HG02870 (cell line): ENCODE results near the gene SLC41A1.

Source experiments
- ATAC-seq: cut with Tn5 transposase; IDR thresholded peaks from one replicate; pipeline ENCODE4 v1.9.1; 2021; ENCODE audit warnings: mild to moderate bottlenecking, moderate library complexity; ENCODE audit not compliant: unreplicated experiment

SLC41A1 gene

GRCh38 chr1:205760606-205761005 lies 52.4 kb downstream of the SLC41A1 start:
- no peak for ATAC-seq

GRCh38 chr1:205756552-205756951 lies 56.4 kb downstream of the SLC41A1 start:
- no peak for ATAC-seq

- ATAC-seq = no peak
Measured at GRCh38 chr1:205754857-205755256, 58.1 kb downstream of the SLC41A1 start.

GRCh38 chr1:205751036-205751651 lies 61.9 kb downstream of the SLC41A1 start:
- ATAC-seq = no peak

GRCh38 chr1:205750138-205751035 lies 62.6 kb downstream of the SLC41A1 start, which contains the start of gene NUCKS1:
NUCKS1 (minus strand) TSS chr1:205750182; CDS start chr1:205749973, 209 bp downstream.
- ATAC-seq = peak; percentile 83

GRCh38 chr1:205749234-205750137 lies 63.5 kb downstream of the SLC41A1 start:
- ATAC-seq = peak; percentile 71

GRCh38 chr1:205748403-205749233 lies 64.4 kb downstream of the SLC41A1 start:
- ATAC-seq = peak; percentile 12

GRCh38 chr1:205746757-205747412 lies 66.1 kb downstream of the SLC41A1 start:
- no peak for ATAC-seq

- ATAC-seq = no peak
Measured at GRCh38 chr1:205744403-205744802, 68.6 kb downstream of the SLC41A1 start.

GRCh38 chr1:205743977-205744376 lies 69.0 kb downstream of the SLC41A1 start:
- no peak for ATAC-seq

GRCh38 chr1:205741681-205742080 lies 71.3 kb downstream of the SLC41A1 start:
- no peak for ATAC-seq

- no peak for ATAC-seq
Measured at GRCh38 chr1:205739348-205740160, 73.4 kb downstream of the SLC41A1 start.
